SK-N-SH treated with all-trans-retinoic acid at 6 μM for 48 hours (cell line): ENCODE measurements around the gene CGRRF1.

Experiments
- ARNTL ChIP-seq: fragments of 450-650 bp; formaldehyde crosslinking; IDR thresholded peaks from 2 replicates; pipeline ENCODE4 v1.5.0; 2020; ENCODE audit warnings: low read depth, mild to moderate bottlenecking, moderate library complexity, borderline replicate concordance
- BACH2 ChIP-seq: fragments of 250-450 bp; sonication (Bioruptor Pico); IDR thresholded peaks from 2 replicates; pipeline ENCODE4 v1.9.0; 2021; ENCODE audit warnings: mild to moderate bottlenecking, borderline replicate concordance
- CSDC2 ChIP-seq: fragments of 250-450 bp; sonication (Bioruptor Pico); IDR thresholded peaks from 2 replicates; pipeline ENCODE4 v1.5.0; 2020; ENCODE audit warnings: mild to moderate bottlenecking, moderate library complexity
- ESRRG ChIP-seq: fragments of 250-450 bp; sonication (Bioruptor Pico); IDR thresholded peaks from 2 replicates; pipeline ENCODE4 v1.6.1; 2021; ENCODE audit warnings: mild to moderate bottlenecking
- RARB ChIP-seq: fragments of 250-450 bp; sonication (Bioruptor Pico); IDR thresholded peaks from 2 replicates; pipeline ENCODE4 v1.8.0; 2021; ENCODE audit warnings: mild to moderate bottlenecking, moderate library complexity
- ZC3H10 ChIP-seq: fragments of 250-450 bp; sonication (Bioruptor Pico); IDR thresholded peaks from 2 replicates; pipeline ENCODE4 v1.5.1; 2021; ENCODE audit warnings: mild to moderate bottlenecking, moderate library complexity
- ZFP3 ChIP-seq: fragments of 250-450 bp; sonication (Bioruptor Pico); IDR thresholded peaks from 2 replicates; pipeline ENCODE4 v1.5.0; 2020; ENCODE audit warnings: mild to moderate bottlenecking, moderate library complexity
- ZFP30 ChIP-seq: fragments of 450-650 bp; formaldehyde crosslinking; IDR thresholded peaks from 2 replicates; pipeline ENCODE4 v1.5.0; 2022; ENCODE audit warnings: mild to moderate bottlenecking, moderate library complexity
- ZNF565 ChIP-seq: fragments of 450-650 bp; formaldehyde crosslinking; conservative IDR thresholded peaks from 2 replicates; pipeline ENCODE4 v1.5.0; 2020; ENCODE audit warnings: low read depth, mild to moderate bottlenecking, moderate library complexity
- TF ChIP-seq, protein P1 (sequence below): fragments of 250-450 bp; sonication (Bioruptor Pico); IDR thresholded peaks from 2 replicates; pipeline ENCODE4 v1.5.1; 2020; ENCODE audit warnings: low read depth, mild to moderate bottlenecking, moderate library complexity
- TF ChIP-seq, protein P2 (sequence below): fragments of 250-450 bp; sonication (Bioruptor Pico); IDR thresholded peaks from 2 replicates; pipeline ENCODE4 v1.8.0; 2020; ENCODE audit warnings: mild to moderate bottlenecking, moderate library complexity, borderline replicate concordance

DNA sequence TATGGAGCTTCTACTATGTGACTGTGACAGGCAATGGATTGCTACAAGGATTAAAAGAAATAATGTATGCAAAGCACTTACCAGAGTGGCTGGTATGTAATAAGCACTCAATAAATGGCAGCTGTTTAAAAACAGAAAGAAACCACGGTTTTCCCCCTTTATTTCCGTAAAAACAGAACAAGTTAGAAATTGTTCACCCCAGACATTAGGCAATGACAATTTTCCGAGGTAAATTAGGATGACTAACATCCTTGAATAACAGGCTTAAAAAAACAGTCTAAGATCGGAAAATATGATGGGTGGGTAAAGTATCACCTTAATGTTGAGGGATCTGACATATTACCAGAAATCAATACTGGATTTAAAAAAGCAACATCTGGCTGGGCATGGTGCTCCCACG lies 47.7 kb upstream of the CGRRF1 start:
- TF ChIP-seq BACH2 (CRISPR knock-in tag) (no peak), ARNTL (no peak), ESRRG (CRISPR knock-in tag) (no peak), CSDC2 (no peak), ZC3H10 (CRISPR knock-in tag) (no peak), RARB (CRISPR knock-in tag) (no peak), ZFP3 (no peak), ZNF565 (CRISPR knock-in tag) (no peak), ZFP30 (CRISPR knock-in tag) (no peak)
- TF ChIP-seq, protein P1, sequence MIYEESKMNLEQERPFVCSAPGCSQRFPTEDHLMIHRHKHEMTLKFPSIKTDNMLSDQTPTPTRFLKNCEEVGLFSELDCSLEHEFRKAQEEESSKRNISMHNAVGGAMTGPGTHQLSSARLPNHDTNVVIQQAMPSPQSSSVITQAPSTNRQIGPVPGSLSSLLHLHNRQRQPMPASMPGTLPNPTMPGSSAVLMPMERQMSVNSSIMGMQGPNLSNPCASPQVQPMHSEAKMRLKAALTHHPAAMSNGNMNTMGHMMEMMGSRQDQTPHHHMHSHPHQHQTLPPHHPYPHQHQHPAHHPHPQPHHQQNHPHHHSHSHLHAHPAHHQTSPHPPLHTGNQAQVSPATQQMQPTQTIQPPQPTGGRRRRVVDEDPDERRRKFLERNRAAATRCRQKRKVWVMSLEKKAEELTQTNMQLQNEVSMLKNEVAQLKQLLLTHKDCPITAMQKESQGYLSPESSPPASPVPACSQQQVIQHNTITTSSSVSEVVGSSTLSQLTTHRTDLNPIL (CRISPR knock-in tag): no peak
- TF ChIP-seq, protein P2, sequence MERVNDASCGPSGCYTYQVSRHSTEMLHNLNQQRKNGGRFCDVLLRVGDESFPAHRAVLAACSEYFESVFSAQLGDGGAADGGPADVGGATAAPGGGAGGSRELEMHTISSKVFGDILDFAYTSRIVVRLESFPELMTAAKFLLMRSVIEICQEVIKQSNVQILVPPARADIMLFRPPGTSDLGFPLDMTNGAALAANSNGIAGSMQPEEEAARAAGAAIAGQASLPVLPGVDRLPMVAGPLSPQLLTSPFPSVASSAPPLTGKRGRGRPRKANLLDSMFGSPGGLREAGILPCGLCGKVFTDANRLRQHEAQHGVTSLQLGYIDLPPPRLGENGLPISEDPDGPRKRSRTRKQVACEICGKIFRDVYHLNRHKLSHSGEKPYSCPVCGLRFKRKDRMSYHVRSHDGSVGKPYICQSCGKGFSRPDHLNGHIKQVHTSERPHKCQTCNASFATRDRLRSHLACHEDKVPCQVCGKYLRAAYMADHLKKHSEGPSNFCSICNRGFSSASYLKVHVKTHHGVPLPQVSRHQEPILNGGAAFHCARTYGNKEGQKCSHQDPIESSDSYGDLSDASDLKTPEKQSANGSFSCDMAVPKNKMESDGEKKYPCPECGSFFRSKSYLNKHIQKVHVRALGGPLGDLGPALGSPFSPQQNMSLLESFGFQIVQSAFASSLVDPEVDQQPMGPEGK (CRISPR knock-in tag): no peak
